ENCODE results near the gene TMPRSS15.

Gene TMPRSS15

GRCh38 chr21:18235545-18235944, 168.0 kb downstream of the TMPRSS15 start:
- no peak for DNase-seq

GRCh38 chr21:18228060-18228739, 175.4 kb downstream of the TMPRSS15 start:
- no peak for DNase-seq

GRCh38 chr21:18222346-18222745, 181.2 kb downstream of the TMPRSS15 start:
- no peak for DNase-seq

- no peak for DNase-seq
Measured at GRCh38 chr21:18220498-18220897, 183.1 kb downstream of the TMPRSS15 start.

Measured in NCI-H1436 treated with DMSO at 0.1 percent for 48 hours (cell line).